DND-41 (cell line): ENCODE results near the gene KDM6B.

Experiments used
- ATAC-seq: fragments of 200-7000 bp; cut with Tn5 transposase; 3 replicates; pipeline ENCODE4 v1.9.1; 2021; ENCODE audit warnings: low read depth; ENCODE audit not compliant: insufficient read depth
- DNase-seq: peaks from one replicate; pipeline ENCODE4 v3.0.0-alpha.2; 2020
- H2AFZ ChIP-seq: 2 replicates; pipeline ENCODE4 v1.6.0; 2012; ENCODE audit warnings: low read depth, low read length
- H3K27ac ChIP-seq: 2 replicates; pipeline ENCODE4 v1.5.1; 2012; ENCODE audit warnings: low read length, inconsistent platforms
- H3K27me3 ChIP-seq: fragments of 200-600 bp; sonication (generic); 2 replicates; pipeline ENCODE4 v1.6.0; 2012; ENCODE audit warnings: low read length, mild to moderate bottlenecking, inconsistent platforms; ENCODE audit not compliant: insufficient read depth, poor library complexity
- H3K36me3 ChIP-seq: 2 replicates; pipeline ENCODE4 v1.5.1; 2012; ENCODE audit warnings: low read length, inconsistent platforms; ENCODE audit not compliant: insufficient read depth
- H3K4me1 ChIP-seq: 2 replicates; pipeline ENCODE4 v1.5.1; 2012; ENCODE audit warnings: mild to moderate bottlenecking, low read length; ENCODE audit not compliant: insufficient read depth
- H3K4me2 ChIP-seq: 2 replicates; pipeline ENCODE4 v1.6.0; 2012; ENCODE audit warnings: mild to moderate bottlenecking, moderate library complexity, low read length, inconsistent platforms; ENCODE audit not compliant: insufficient read depth
- H3K4me3 ChIP-seq, 2 experiments: fragments of 200-600 bp in 1 of 2; shearing (Covaris generic) in 1 of 2; 2 replicates each; pipeline ENCODE4 v1.5.1; 2012 to 2016; ENCODE audit warnings: inconsistent platforms in 2 of 2, low read length in 2 of 2, mild to moderate bottlenecking in 2 of 2, low read depth in 1 of 2, moderate library complexity in 1 of 2
- H3K79me2 ChIP-seq: 2 replicates; pipeline ENCODE4 v1.6.0; 2012; ENCODE audit warnings: low read length, inconsistent platforms; ENCODE audit not compliant: insufficient read depth
- H3K9ac ChIP-seq: 2 replicates; pipeline ENCODE4 v1.6.0; 2012; ENCODE audit warnings: low read depth, mild to moderate bottlenecking, inconsistent platforms, low read length, moderate library complexity
- H3K9me3 ChIP-seq: 2 replicates; pipeline ENCODE4 v1.5.1; 2012; ENCODE audit warnings: low read length, moderate library complexity, mild to moderate bottlenecking, inconsistent platforms; ENCODE audit not compliant: insufficient read depth, severe bottlenecking
- H4K20me1 ChIP-seq: 2 replicates; pipeline ENCODE4 v1.6.0; 2012; ENCODE audit warnings: low read length; ENCODE audit not compliant: insufficient read depth
- CTCF ChIP-seq: IDR thresholded peaks from 2 replicates; pipeline ENCODE4 v1.5.1; 2012; ENCODE audit warnings: borderline replicate concordance, low read length, moderate library complexity, mild to moderate bottlenecking; ENCODE audit not compliant: poor library complexity, severe bottlenecking; ENCODE audit errors: extremely low read depth
- EZH2 ChIP-seq: IDR thresholded peaks from 3 replicates; pipeline ENCODE4 v1.6.1; 2012; ENCODE audit warnings: borderline replicate concordance, low read depth, mild to moderate bottlenecking, moderate library complexity, low read length, inconsistent platforms; ENCODE audit not compliant: severe bottlenecking

The KDM6B gene

DNA sequence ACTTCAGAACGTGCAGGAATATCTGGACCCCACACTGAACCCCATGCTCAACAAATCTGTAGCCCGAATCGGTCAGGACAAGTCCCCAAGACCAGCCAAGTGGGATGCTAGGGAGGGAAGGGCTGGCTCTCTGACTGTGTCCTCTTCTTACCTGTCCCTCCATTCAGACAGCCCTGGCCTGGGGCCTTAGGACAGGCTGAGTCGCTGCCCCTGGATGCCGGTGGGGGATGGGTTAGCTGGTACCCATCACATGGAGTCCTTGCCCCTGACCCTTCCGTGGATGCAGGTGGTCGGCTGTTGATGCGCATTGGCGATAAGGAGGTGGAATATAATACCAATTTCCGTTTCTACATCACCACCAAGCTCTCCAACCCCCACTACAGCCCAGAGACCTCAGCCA is 16.0 kb upstream of the KDM6B start:
- H3K79me2 ChIP-seq: no peaks in the 10 kb centered on the region
- H3K27ac ChIP-seq: no peak overlapping the region
- H3K9ac ChIP-seq: no peak overlapping the region
- H3K4me3 ChIP-seq: no peak overlapping the region
- H3K9me3 ChIP-seq: no peaks in the 10 kb centered on the region
- H4K20me1 ChIP-seq: no peaks in the 10 kb centered on the region
- DNase-seq: no peak
- no peaks in the 10 kb centered on the region for H3K4me1 ChIP-seq
- no peak overlapping the region for H2AFZ ChIP-seq
- TF ChIP-seq CTCF (no peak), EZH2 (no peak)
- no peak overlapping the region for H3K4me2 ChIP-seq
- ATAC-seq: no peak
- peaks cover 17% of the 10 kb centered on the region for H3K27me3 ChIP-seq
- H3K36me3 ChIP-seq: no peaks in the 10 kb centered on the region

DNA sequence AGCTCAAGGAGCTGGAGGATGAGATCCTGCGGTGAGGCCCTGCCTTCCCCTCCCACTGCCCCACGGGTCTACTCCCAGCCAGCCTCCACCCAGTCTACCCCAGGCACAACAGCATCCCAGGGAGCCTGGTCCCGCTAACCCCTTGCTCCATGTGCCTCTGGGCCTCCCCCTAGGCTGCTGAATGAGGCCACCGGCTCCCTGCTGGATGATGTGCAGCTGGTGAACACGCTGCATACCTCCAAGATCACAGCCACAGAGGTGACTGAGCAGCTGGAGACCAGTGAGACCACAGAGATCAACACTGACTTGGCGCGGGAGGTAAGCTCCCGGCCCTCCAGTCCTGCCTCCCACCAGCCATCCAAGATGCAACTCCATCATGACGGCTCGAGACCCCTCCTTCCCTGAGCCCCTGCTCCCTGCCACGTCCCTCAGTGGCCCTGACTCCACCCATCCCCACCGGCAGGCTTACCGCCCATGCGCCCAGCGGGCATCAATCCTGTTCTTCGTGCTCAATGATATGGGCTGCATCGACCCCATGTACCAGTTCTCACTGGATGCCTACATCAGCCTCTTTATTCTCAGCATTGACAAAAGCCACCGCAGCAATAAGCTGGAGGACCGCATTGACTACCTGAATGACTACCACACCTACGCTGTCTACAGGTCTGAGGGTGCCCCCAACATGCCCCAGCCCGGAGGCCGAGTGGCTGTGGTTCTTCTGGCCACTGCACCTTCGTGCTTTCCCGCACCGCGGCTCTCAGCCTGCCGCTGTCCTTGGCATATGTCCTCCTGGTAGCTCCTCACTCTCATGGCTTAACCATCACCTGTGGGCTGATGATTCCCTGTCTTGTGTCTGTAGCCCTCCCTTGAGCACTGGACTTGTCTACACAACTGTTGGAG is 15.0 kb upstream of the KDM6B start:
- DNase-seq (no peak), ATAC-seq (no peak)
- no peak overlapping the region for H3K27ac ChIP-seq
- no peak overlapping the region for H3K4me2 ChIP-seq
- TF ChIP-seq CTCF (no peak), EZH2 (no peak)
- H3K9me3 ChIP-seq: no peaks in the 10 kb centered on the region
- no peaks in the 10 kb centered on the region for H3K4me1 ChIP-seq
- no peak overlapping the region for H2AFZ ChIP-seq
- peaks cover 17% of the 10 kb centered on the region for H3K27me3 ChIP-seq
- H4K20me1 ChIP-seq: no peaks in the 10 kb centered on the region
- H3K36me3 ChIP-seq: no peaks in the 10 kb centered on the region
- no peak overlapping the region for H3K9ac ChIP-seq
- no peaks in the 10 kb centered on the region for H3K79me2 ChIP-seq
- H3K4me3 ChIP-seq: no peak overlapping the region

- Histone ChIP-seq H3K4me3 (no peak overlapping the region), H3K27me3 (peaks cover 17% of the 10 kb centered on the region), H3K9me3 (no peaks in the 10 kb centered on the region), H4K20me1 (no peaks in the 10 kb centered on the region), H3K9ac (no peak overlapping the region), H3K79me2 (no peaks in the 10 kb centered on the region), H3K36me3 (no peaks in the 10 kb centered on the region), H3K27ac (no peak overlapping the region), H2AFZ (no peak overlapping the region), H3K4me2 (no peak overlapping the region), H3K4me1 (no peaks in the 10 kb centered on the region)
- ATAC-seq (no peak), DNase-seq (no peak)
- TF ChIP-seq EZH2 (no peak), CTCF (no peak)
Measured at GRCh38 chr17:7820231-7820630, 13.8 kb upstream of the KDM6B start.
